Measurements from ENCODE around the gene NCBP1.

GRCh38 chr9:97633859-97634490, 354 bp downstream of the NCBP1 start:
- TF ChIP-seq POLR2AphosphoS5 (IDR thresholded peaks at IDR 0.05; ENCODE audit: low read depth, low read length) (no peak; the same call in 1 of the 2 replicates), REST (IDR thresholded peaks at IDR 0.05; ENCODE audit: insufficient read depth in 1 of 2, low read depth in 2 of 2, low read length in 2 of 2) (no peak; a peak in 1 of 4 replicates)
